K562 (cell line): ENCODE results near the gene SPATA12. TPM values are rescaled to one million over a fixed set of nuclear protein-coding genes. Genes with fewer than 3 reads are reported as not detected.

Source experiments
- polyA plus RNA-seq, 8 experiments: library from polyadenylated mRNA; depleted of rRNA in 4 of 8; stranded (reverse) in 5 of 8; unstranded in 3 of 8; fragments of >200 nt; fragmentation: Nextera tagmentation in 2 of 8; fragmentation: Illumina TruSeq in 1 of 8; extraction: Ambion mirVana in 2 of 8; extraction: Trizol in 1 of 8; gene quantifications; 2 replicates each; pipeline versions ENCODE4 v1.2.1 to v1.2.3, GENCODE V29; 2011 to 2014; ENCODE audit warnings: inconsistent platforms in 1 of 8, missing spikeins in 1 of 8
- total RNA-seq, 7 experiments: library from RNA; depleted of rRNA in 6 of 7; stranded (reverse); fragments of >200 nt in 6 of 7; fragmentation: Illumina TruSeq in 2 of 7; extraction: Trizol in 2 of 7; gene quantifications; 2 replicates each; pipeline versions ENCODE4 v1.2.1 to v1.2.3, GENCODE V29; 2011 to 2021; ENCODE audit warnings: low replicate concordance in 1 of 7

Gene SPATA12
- total and polyA plus RNA-seq, 9 of the 15 experiments (the other 6 are each of a cell fraction or from before 2014, with no cell fraction given) = not detected

Other genes with a start within 250 kb of the SPATA12 start
- 0.09 TPM in 1 of 2 replicates, not detected in the other for gene IL17RD, start 104.7 kb downstream of the SPATA12 start, total RNA-seq (2014; rRNA removed)
- gene IL17RD, start 104.7 kb downstream of the SPATA12 start, total RNA-seq (2014; rRNA removed; fragmentation: Illumina TruSeq; extraction: Trizol) = 0.07 TPM in 1 of 2 replicates, not detected in the other
- gene IL17RD, start 104.7 kb downstream of the SPATA12 start, total RNA-seq (2015; rRNA removed; fragmentation: Illumina TruSeq; extraction: Trizol) = 0.04 TPM in 1 of 2 replicates, not detected in the other
- 0.04 and 0.25 TPM in 2 replicates for gene IL17RD, start 104.7 kb downstream of the SPATA12 start, total RNA-seq (2021)
- gene IL17RD, start 104.7 kb downstream of the SPATA12 start, polyA plus RNA-seq (2011; rRNA removed) = 0.04 TPM in 1 of 2 replicates, not detected in the other
- not detected in 2 replicates for gene IL17RD, start 104.7 kb downstream of the SPATA12 start, polyA plus RNA-seq (2014; fragmentation: Illumina TruSeq; extraction: Trizol)
- gene IL17RD, start 104.7 kb downstream of the SPATA12 start, polyA plus RNA-seq (2014; fragmentation: Nextera tagmentation; extraction: Ambion mirVana) = under 1 TPM in 1 of 2 experiments, not detected in 1; under 0.01 TPM
- gene IL17RD, start 104.7 kb downstream of the SPATA12 start, polyA plus RNA-seq (2014; rRNA removed) = not detected in 2 replicates
- gene HESX1, start 139.3 kb downstream of the SPATA12 start, total RNA-seq (2014; rRNA removed) = 0.45 and 0.69 TPM in 2 replicates
- gene HESX1, start 139.3 kb downstream of the SPATA12 start, total RNA-seq (2014; rRNA removed; fragmentation: Illumina TruSeq; extraction: Trizol) = 0.62 TPM in 1 of 2 replicates, not detected in the other
- gene HESX1, start 139.3 kb downstream of the SPATA12 start, total RNA-seq (2015; rRNA removed; fragmentation: Illumina TruSeq; extraction: Trizol) = 0.76 and 0.87 TPM in 2 replicates
- 0.16 and 0.34 TPM in 2 replicates for gene HESX1, start 139.3 kb downstream of the SPATA12 start, total RNA-seq (2021)
- 0.59 and 0.70 TPM in 2 replicates for gene HESX1, start 139.3 kb downstream of the SPATA12 start, polyA plus RNA-seq (2011; rRNA removed)
- gene HESX1, start 139.3 kb downstream of the SPATA12 start, polyA plus RNA-seq (2014; fragmentation: Illumina TruSeq; extraction: Trizol) = 0.75 and 0.89 TPM in 2 replicates
- gene HESX1, start 139.3 kb downstream of the SPATA12 start, polyA plus RNA-seq (2014; fragmentation: Nextera tagmentation; extraction: Ambion mirVana) = 1 to 10 TPM in 1 of 2 experiments, under 1 TPM in 1; 0.88 to 1.1 TPM
- 0.90 and 1.2 TPM in 2 replicates for gene HESX1, start 139.3 kb downstream of the SPATA12 start, polyA plus RNA-seq (2014; rRNA removed)
- gene APPL1, start 167.1 kb downstream of the SPATA12 start, total RNA-seq (2014; rRNA removed) = 6.8 and 7.1 TPM in 2 replicates
- 9.0 and 9.9 TPM in 2 replicates for gene APPL1, start 167.1 kb downstream of the SPATA12 start, total RNA-seq (2014; rRNA removed; fragmentation: Illumina TruSeq; extraction: Trizol)
- gene APPL1, start 167.1 kb downstream of the SPATA12 start, total RNA-seq (2015; rRNA removed; fragmentation: Illumina TruSeq; extraction: Trizol) = 10.5 and 12.3 TPM in 2 replicates
- 6.9 and 8.0 TPM in 2 replicates for gene APPL1, start 167.1 kb downstream of the SPATA12 start, total RNA-seq (2021)
- 4.6 and 8.9 TPM in 2 replicates for gene APPL1, start 167.1 kb downstream of the SPATA12 start, polyA plus RNA-seq (2011; rRNA removed)
- gene APPL1, start 167.1 kb downstream of the SPATA12 start, polyA plus RNA-seq (2014; fragmentation: Illumina TruSeq; extraction: Trizol) = 6.9 and 7.5 TPM in 2 replicates
- gene APPL1, start 167.1 kb downstream of the SPATA12 start, polyA plus RNA-seq (2014; fragmentation: Nextera tagmentation; extraction: Ambion mirVana) = 1 to 10 TPM; 2.8 to 3.5 TPM
- gene APPL1, start 167.1 kb downstream of the SPATA12 start, polyA plus RNA-seq (2014; rRNA removed) = 3.6 and 4.1 TPM in 2 replicates
- 0.04 TPM in 1 of 2 replicates, not detected in the other for gene ASB14, start 232.0 kb downstream of the SPATA12 start, total RNA-seq (2014; rRNA removed)
- not detected in 2 replicates for gene ASB14, start 232.0 kb downstream of the SPATA12 start, total RNA-seq (2014; rRNA removed; fragmentation: Illumina TruSeq; extraction: Trizol)
- gene ASB14, start 232.0 kb downstream of the SPATA12 start, total RNA-seq (2015; rRNA removed; fragmentation: Illumina TruSeq; extraction: Trizol) = not detected in 2 replicates
- gene ASB14, start 232.0 kb downstream of the SPATA12 start, total RNA-seq (2021) = not detected in 2 replicates
- gene ASB14, start 232.0 kb downstream of the SPATA12 start, polyA plus RNA-seq (2011; rRNA removed) = 0.03 TPM in 1 of 2 replicates, not detected in the other
- gene ASB14, start 232.0 kb downstream of the SPATA12 start, polyA plus RNA-seq (2014; fragmentation: Illumina TruSeq; extraction: Trizol) = not detected in 2 replicates
- under 1 TPM; 0.01 to 0.07 TPM for gene ASB14, start 232.0 kb downstream of the SPATA12 start, polyA plus RNA-seq (2014; fragmentation: Nextera tagmentation; extraction: Ambion mirVana)
- not detected in 2 replicates for gene ASB14, start 232.0 kb downstream of the SPATA12 start, polyA plus RNA-seq (2014; rRNA removed)